NK-92 (cell line): ENCODE measurements around the gene CASP6.

Experiments
- DNase-seq: peaks from one replicate; lab custom pipeline; 2025; ENCODE audit not compliant: unreplicated experiment; lab: John Stamatoyannopoulos, UW

The CASP6 gene

GRCh38 chr4:109702950-109703663 is at the start of gene CASP6:
Gene CASP6, minus strand, starts transcription at chr4:109703445. Its CDS starts 50 bp downstream, at chr4:109703395.
- DNase-seq = no peak

- DNase-seq = no peak
Observed at GRCh38 chr4:109752525-109752924, 49.3 kb upstream of the CASP6 start.

- DNase-seq = no peak
Observed at GRCh38 chr4:109751852-109752251, 48.6 kb upstream of the CASP6 start.

- DNase-seq = no peak
Observed at GRCh38 chr4:109750652-109751244, 47.5 kb upstream of the CASP6 start.

GRCh38 chr4:109749388-109750082 is 46.3 kb upstream of the CASP6 start:
- DNase-seq = no peak

GRCh38 chr4:109748114-109748513 is 44.9 kb upstream of the CASP6 start:
- DNase-seq = no peak

GRCh38 chr4:109746728-109747127 is 43.5 kb upstream of the CASP6 start:
- DNase-seq = no peak

- no peak for DNase-seq
Observed at GRCh38 chr4:109745830-109746229, 42.6 kb upstream of the CASP6 start.

- DNase-seq = no peak
Observed at GRCh38 chr4:109739547-109739946, 36.3 kb upstream of the CASP6 start.

GRCh38 chr4:109738104-109738872 is 35.0 kb upstream of the CASP6 start:
- no peak for DNase-seq

- no peak for DNase-seq
Observed at GRCh38 chr4:109735566-109736365, 32.5 kb upstream of the CASP6 start.

GRCh38 chr4:109733728-109734127 is 30.5 kb upstream of the CASP6 start:
- DNase-seq = no peak

- no peak for DNase-seq
Observed at GRCh38 chr4:109730619-109731545, 27.6 kb upstream of the CASP6 start.

GRCh38 chr4:109729718-109730618 is 26.7 kb upstream of the CASP6 start, which contains the start of gene PLA2G12A:
Gene PLA2G12A, minus strand, starts transcription at chr4:109730070. Its CDS starts 261 bp downstream, at chr4:109729809.
- peak; percentile 10 for DNase-seq

- DNase-seq = no peak
Observed at GRCh38 chr4:109729117-109729717, 26.0 kb upstream of the CASP6 start.

- no peak for DNase-seq
Observed at GRCh38 chr4:109728385-109728784, 25.1 kb upstream of the CASP6 start.

GRCh38 chr4:109723110-109723509 is 19.9 kb upstream of the CASP6 start:
- DNase-seq = no peak

- no peak for DNase-seq
Observed at GRCh38 chr4:109722357-109722756, 19.1 kb upstream of the CASP6 start.
